GM12891 (cell line): ENCODE data around the gene UCK2.

Source experiments
- POLR2A ChIP-seq: IDR thresholded peaks from 2 replicates; pipeline ENCODE4 v1.6.1; 2011; ENCODE audit warnings: low read depth, low read length, control low read depth
- POLR2AphosphoS5 ChIP-seq: IDR thresholded peaks from 2 replicates; pipeline ENCODE4 v1.6.1; 2011; ENCODE audit warnings: low read depth, low read length, control low read depth

- no peak for TF ChIP-seq POLR2A
- TF ChIP-seq POLR2AphosphoS5 = no peak
Observed at GRCh38 chr1:165869343-165869742, 41.9 kb downstream of the UCK2 start.
